Stimulated activated CD8-positive, alpha-beta memory T cell treated with anti-CD3 and anti-CD28 coated beads, Interleukin-7, amount 100 ng/mL, for 1 hour (primary cell): ENCODE measurements around the gene NGFR.

ENCODE experiments used
- DNase-seq, 2 donors: peaks; one replicate each; pipeline ENCODE4 v3.0.0-alpha.2; 2020; ENCODE audit warnings: low read depth in 2 of 2

Gene NGFR

GRCh38 chr17:49469831-49470810 is 25.0 kb upstream of the NGFR start:
- DNase-seq: no peak

DNA sequence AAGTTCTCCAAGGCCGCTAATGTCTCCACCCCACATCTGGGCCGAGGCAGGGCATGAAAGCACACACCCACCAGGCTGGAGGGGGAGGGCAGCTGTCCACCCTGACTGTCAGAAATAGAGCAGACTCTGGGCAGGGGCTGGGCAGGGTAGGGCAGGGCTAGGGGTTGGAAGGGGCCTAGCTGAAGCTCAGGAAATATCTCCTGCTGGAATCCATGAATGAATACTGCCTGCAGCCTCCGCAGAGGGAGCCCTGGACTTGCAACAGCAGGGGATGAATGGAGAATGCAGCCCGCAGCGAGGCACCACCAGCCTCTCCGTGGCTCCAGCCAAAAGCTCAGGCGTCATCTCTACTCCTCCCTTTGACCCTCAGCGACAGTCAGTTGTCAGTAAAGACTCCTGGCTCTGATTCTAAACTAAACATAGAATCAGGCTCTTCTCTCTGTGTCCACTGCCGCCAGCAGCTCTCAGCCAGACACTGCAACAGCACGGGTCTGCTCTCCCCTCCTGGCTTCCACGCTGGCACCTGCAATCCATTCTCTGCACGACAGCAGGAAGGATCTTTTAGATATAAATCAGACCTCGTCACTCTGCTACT is 23.9 kb upstream of the NGFR start:
- no peak for DNase-seq

- DNase-seq: no peak
Observed at GRCh38 chr17:49471769-49472168, 23.3 kb upstream of the NGFR start.

- DNase-seq: no peak
Observed at GRCh38 chr17:49472527-49472926, 22.6 kb upstream of the NGFR start.

- no peak for DNase-seq
Observed at GRCh38 chr17:49473900-49474751, 21.0 kb upstream of the NGFR start.

- no peak for DNase-seq
Observed at GRCh38 chr17:49477709-49478108, 17.4 kb upstream of the NGFR start.

DNA sequence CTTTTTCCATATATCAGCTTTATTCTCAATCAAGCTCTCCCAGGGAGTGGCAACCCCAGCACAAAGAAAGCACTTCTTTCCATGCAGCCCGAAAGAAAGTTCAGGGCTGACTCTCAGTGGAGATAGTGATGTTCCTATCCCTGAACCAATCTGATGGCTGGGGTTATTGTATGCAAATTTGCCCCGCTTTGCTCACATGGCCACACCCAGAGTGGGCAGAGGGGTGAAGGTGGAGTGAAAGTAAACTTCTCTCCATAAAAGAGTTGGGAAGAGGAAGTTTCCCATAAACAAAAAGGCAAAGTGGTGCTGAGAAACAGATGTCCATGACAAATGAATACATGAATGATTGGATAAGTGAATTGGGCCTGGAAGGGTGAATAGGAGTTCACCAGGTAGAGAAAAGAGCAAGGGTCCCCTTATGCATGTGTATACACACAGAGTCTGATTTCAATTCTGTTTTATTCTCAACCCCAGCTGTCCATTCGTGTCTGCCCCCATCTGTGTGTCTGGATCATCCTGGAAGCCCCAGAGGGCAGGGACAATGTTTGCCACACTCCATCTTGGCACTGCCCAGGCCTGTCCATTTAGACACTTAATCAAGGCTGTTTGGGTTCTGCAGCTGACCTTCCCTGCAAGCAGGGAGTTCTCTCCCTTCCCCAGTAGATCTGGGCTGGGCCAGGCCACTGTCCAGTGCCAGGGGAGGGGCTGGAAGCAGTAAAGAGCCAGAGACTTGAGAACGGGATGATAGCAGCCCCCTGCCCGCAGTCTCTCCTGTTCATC is 14.1 kb upstream of the NGFR start:
- DNase-seq: no peak

DNA sequence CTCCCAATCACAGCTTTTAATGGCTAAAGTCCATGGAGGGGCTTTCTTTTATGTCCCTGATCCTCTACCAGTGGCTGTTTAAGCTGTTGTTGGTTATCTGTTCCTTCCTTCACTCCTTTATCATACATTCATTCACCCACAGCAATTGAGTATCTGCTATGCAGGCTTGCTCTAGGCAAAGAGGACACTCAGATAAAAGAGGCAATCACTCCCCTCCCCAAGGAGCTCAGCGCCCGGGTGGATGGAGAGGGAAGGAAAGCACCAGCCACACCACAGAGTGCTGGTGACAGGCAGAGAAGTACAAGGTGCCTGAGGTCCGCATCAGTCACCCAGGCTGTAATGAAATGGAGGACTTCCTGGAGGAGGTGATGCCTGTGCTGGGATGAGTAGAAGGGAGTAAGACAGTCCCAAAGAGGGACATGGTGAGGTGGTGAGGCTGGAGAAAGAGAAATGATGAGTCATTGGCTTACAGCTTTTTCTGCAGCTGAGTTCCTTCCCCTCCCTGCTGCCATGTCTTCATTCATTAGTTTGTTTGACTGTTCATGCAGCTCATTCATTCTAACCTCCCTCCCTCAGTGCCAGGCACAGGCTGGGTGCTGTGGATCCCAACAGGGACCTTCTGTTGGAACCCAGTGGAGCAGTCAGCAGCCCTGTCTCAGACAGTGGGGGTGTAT is 12.8 kb upstream of the NGFR start:
- DNase-seq: no peak

DNA sequence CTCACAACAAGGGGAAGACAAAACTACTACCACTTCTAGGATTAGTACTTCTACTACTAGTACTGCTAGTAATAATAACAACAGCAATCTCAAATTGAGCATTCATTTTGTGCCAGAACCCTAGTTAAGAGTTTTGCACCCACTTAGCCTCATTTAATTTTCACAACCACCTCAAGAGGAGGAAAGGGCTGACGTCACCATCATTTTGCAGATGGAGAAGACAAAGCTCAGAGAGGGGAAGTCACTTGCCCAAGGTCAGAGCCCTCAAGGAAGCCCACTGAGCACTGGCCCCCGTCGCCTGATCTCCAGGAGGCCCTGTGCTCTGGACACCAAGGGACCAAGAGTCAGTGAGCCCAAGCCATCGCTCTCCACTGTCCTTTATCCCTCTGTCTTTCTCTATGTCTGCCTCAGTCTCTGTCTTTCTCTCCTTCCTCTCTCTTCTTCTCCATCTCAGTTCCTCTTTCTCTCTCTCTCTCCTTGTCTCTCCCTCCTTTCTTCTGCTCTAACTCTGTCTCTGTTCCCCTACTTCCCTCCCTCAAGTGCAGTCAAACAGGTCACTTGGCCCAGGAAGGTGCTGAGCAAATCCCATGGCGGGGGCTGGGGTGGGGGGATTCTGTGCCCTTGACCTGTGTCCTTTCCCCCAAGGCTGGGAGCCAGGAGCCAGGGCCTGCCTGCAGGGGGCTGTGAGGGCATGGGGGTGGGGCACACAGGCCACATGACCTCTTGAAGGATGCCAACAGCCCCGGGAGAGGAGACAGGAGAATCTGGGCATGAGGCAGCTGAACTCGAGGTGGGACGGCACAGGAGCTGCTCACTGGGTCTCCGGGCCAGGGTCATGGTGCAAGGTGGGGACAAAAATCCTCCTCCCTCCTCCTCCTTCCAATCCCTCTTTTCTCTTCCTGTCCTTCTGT is 11.2 kb upstream of the NGFR start:
- DNase-seq: no peak

GRCh38 chr17:49484588-49484987 is 10.5 kb upstream of the NGFR start:
- DNase-seq: no peak

DNA sequence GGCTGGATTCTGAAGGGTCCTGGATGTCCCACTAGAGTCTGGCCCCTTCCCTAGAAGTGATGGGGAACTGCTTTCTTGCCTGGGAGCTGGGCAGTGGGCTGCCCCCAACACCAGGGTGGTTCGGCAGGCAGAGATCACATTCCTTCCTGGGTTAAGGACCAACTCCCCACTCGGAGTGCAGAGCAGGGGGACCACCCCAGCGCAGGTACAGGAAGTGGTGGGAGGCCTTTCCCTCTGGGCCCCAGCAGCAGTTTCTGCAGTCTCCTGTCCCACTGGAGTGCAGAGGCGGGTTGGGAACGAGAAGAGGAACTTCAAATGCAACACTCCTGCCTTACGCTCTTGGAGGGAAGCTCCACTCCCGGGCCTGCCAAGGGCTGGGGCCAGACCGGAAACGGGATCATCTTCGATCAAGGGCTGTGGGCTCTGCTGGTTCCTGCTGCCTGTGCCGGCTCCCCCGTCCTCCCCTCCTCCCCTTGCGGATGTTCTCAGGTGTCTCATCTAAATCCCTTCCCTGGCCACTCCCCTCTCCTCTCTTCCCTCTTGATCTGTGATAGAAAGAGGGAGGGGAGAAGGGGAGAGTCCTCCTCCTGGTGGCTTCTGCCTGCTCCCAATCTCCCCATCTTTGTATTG is 9.0 kb upstream of the NGFR start:
- no peak for DNase-seq

GRCh38 chr17:49487183-49487582 is 7.9 kb upstream of the NGFR start:
- no peak for DNase-seq

- no peak for DNase-seq
Observed at GRCh38 chr17:49488612-49489011, 6.5 kb upstream of the NGFR start.

- no peak for DNase-seq
Observed at GRCh38 chr17:49489348-49489747, 5.7 kb upstream of the NGFR start.

GRCh38 chr17:49490276-49490675 is 4.8 kb upstream of the NGFR start:
- DNase-seq: no peak

GRCh38 chr17:49491192-49491769 is 3.8 kb upstream of the NGFR start:
- DNase-seq: no peak

DNA sequence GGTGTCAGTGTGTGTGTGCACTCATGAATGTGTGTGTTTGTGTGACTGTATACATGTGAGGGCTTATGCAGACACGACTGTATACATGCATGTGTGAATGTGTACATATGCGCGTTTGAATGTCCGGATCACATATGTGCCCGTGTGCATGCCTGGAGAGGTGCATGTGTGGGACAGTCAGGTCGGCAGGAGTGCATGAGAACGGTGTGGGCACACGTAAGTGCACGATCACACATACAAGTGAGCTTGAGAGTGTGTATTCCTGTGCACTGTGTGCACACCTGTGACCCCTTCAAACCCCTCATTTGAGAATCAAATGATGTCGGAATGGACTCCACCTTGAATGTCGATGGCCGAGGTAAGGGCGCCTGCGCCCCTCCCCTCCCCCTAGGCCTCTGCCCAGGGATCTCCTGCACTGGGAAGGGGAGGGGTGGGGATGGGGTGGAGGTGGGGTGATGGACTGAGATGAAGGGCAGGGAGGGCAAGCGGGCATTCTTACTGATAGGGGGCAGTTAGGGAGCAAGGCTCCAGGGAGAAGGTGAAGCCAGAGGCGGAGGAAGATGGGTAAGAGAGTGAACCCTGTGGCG is 601 bp upstream of the NGFR start:
- no peak for DNase-seq

DNA sequence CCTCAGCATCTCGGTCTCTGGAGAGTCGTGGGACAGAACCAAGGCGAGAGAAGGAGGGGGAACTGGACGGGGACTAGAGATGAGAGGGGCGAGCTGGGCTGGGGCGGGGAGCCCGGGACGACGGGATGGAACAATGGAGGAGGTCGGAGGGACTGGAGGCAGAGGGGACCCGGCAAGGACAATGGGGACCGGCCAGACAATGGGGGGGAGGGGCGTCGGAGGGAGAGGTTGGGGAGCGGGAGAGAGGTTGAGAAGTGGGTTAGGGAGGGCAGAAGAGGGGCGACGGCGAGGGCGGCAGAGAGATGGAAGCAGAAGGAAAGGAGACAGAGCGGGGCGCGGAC is 719 bp downstream of the NGFR start:
- DNase-seq: no peak
